Esophagus squamous epithelium (tissue), 5 donors: ENCODE results near the gene WNT16. TPM values are rescaled to one million over a fixed set of nuclear protein-coding genes. Genes with fewer than 3 reads are reported as not detected.

Experiments used
- DNase-seq: peaks from one replicate; lab custom pipeline; 2025; lab: John Stamatoyannopoulos, UW
- H3K27ac ChIP-seq, 4 donors: fragments of 200-600 bp; sonication (generic); one replicate each; pipeline ENCODE4 v1.5.1; 2016 to 2019; ENCODE audit warnings: mild to moderate bottlenecking in 1 of 4
- H3K27me3 ChIP-seq, 4 donors: fragments of 200-600 bp; sonication (generic); 1 replicate in 3 of 4; 2 replicates in 1 of 4; pipeline versions ENCODE4 v1.5.1 to v1.6.0; 2017 to 2021; ENCODE audit warnings: antibody characterized with exemption in 1 of 4
- H3K36me3 ChIP-seq, 3 donors: fragments of 200-600 bp; sonication (generic); one replicate each; pipeline ENCODE4 v1.5.1; 2016 to 2019
- H3K4me1 ChIP-seq, 3 donors: fragments of 200-600 bp; sonication (generic); one replicate each; pipeline ENCODE4 v1.5.1; 2017 to 2019
- H3K4me3 ChIP-seq, 4 donors: fragments of 200-600 bp; sonication (generic); 1 replicate in 3 of 4; 2 replicates in 1 of 4; pipeline ENCODE4 v1.5.1; 2016 to 2019; ENCODE audit warnings: mild to moderate bottlenecking in 2 of 4, moderate library complexity in 1 of 4
- H3K9me3 ChIP-seq, 3 donors: fragments of 200-600 bp; sonication (generic); one replicate each; pipeline ENCODE4 v1.5.1; 2016 to 2019
- POLR2A ChIP-seq, 4 donors: fragments of 450-650 bp; IDR thresholded peaks; one replicate each; pipeline ENCODE4 v1.6.1; 2017; ENCODE audit warnings: antibody characterized with exemption in 4 of 4, mild to moderate bottlenecking in 4 of 4, moderate library complexity in 3 of 4
- WGBS, 2 donors: methylation state at CpG; one replicate each; pipeline ENCODE4 v1.1.5; 2018; 5-methylcytosine and 5-hydroxymethylcytosine counted together
- intact Hi-C: fragments of 100-400 bp; cut with DNase I; formaldehyde crosslinking; loops from one replicate; pipeline ENCODE4 v1.15.0; 2022
- total RNA-seq, 4 donors: library from RNA; depleted of rRNA; stranded (reverse); fragments of >200 nt; gene quantifications; one replicate each; pipeline ENCODE4 v1.1.0, GENCODE V29; 2016
- TF ChIP-seq, protein P1 (sequence below), 6 experiments: fragments of 450-650 bp in 4 of 6; fragments of 200-600 bp in 2 of 6; sonication (generic) in 2 of 6; IDR thresholded peaks; one replicate each; pipeline ENCODE4 v1.5.1; 2016 to 2019; ENCODE audit warnings: antibody characterized with exemption in 6 of 6, mild to moderate bottlenecking in 4 of 6, moderate library complexity in 4 of 6
- donor health status: DM: yes; HTN: yes; CAD: no.

WNT16 gene
- total RNA-seq, 4 donors from 2014 or later = 0.18 to 0.29 (median 0.19) TPM; not detected in 1

DNA sequence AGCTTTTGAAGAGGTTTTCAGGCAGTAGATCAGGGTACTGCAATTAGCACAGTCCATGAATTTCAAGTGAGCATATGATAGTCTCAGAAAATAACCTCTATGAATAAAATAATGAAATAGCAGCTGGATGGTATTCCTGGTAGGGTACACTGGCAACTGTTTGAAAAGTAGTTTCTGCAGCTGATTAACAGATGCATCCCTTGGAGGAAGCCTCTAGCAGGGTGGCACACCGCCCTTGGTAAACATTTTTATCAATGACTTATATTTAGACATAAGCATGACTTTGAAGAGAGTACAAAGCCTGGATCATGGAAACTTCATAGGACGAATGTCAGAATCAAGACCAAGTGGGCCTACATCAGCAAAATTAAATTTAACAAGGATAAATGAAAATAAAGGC is 26.8 kb downstream of the WNT16 start:
- TF ChIP-seq, protein P1, sequence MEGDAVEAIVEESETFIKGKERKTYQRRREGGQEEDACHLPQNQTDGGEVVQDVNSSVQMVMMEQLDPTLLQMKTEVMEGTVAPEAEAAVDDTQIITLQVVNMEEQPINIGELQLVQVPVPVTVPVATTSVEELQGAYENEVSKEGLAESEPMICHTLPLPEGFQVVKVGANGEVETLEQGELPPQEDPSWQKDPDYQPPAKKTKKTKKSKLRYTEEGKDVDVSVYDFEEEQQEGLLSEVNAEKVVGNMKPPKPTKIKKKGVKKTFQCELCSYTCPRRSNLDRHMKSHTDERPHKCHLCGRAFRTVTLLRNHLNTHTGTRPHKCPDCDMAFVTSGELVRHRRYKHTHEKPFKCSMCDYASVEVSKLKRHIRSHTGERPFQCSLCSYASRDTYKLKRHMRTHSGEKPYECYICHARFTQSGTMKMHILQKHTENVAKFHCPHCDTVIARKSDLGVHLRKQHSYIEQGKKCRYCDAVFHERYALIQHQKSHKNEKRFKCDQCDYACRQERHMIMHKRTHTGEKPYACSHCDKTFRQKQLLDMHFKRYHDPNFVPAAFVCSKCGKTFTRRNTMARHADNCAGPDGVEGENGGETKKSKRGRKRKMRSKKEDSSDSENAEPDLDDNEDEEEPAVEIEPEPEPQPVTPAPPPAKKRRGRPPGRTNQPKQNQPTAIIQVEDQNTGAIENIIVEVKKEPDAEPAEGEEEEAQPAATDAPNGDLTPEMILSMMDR (IDR thresholded peaks at IDR 0.05) = no peak
- no peak for TF ChIP-seq POLR2A (IDR thresholded peaks at IDR 0.05)
- DNase-seq = no peak
- peaks cover 0 to 95% (median 3%) of the 10 kb centered on the region in 3 donors for H3K36me3 ChIP-seq

DNA sequence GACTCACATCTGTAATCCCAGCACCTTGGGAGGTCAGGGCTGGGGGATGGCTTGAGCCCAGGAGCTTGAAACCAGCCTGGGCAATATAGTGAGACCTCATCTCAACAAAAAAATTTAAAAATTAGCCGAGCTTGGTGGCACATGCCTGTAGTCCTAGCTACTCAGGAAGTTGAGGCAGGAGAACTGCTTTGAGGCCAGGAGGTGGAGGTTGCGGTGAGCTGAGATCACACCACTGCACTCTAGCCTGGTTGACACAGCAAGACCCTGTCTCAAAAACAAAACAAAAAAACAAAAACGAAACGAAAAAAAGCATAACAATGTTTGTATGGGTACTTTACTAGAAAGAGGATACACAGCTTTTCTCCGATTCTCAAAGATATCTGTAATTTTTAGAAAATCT is 31.8 kb downstream of the WNT16 start:
- DNase-seq = no peak
- intact Hi-C loops = no loop called here
- Histone ChIP-seq H3K4me1 (no peaks in the 10 kb centered on the region), H3K27me3 (no peaks in the 10 kb centered on the region), H3K36me3 (peaks cover 0 to 94% (median 3%) of the 10 kb centered on the region in 3 donors), H3K27ac (no peak overlapping the region), H3K4me3 (no peak overlapping the region), H3K9me3 (no peaks in the 10 kb centered on the region)
- no peak for TF ChIP-seq POLR2A (IDR thresholded peaks at IDR 0.05)
- TF ChIP-seq, protein P1 (IDR thresholded peaks at IDR 0.05) = no peak
- WGBS, 2 donors = 75 to 90% methylated on average over 5 of the region's 5 CpGs

More for the DNA sequence above, 26.8 kb downstream of the WNT16 start:
- no peaks in the 10 kb centered on the region for H3K27me3 ChIP-seq
- H3K9me3 ChIP-seq = no peaks in the 10 kb centered on the region
- H3K27ac ChIP-seq = no peak overlapping the region
- H3K4me3 ChIP-seq = no peak overlapping the region
- intact Hi-C loops = no loop called here
- 74 to 82% methylated on average over 2 of the region's 2 CpGs for WGBS, 2 donors
- no peaks in the 10 kb centered on the region for H3K4me1 ChIP-seq

DNA sequence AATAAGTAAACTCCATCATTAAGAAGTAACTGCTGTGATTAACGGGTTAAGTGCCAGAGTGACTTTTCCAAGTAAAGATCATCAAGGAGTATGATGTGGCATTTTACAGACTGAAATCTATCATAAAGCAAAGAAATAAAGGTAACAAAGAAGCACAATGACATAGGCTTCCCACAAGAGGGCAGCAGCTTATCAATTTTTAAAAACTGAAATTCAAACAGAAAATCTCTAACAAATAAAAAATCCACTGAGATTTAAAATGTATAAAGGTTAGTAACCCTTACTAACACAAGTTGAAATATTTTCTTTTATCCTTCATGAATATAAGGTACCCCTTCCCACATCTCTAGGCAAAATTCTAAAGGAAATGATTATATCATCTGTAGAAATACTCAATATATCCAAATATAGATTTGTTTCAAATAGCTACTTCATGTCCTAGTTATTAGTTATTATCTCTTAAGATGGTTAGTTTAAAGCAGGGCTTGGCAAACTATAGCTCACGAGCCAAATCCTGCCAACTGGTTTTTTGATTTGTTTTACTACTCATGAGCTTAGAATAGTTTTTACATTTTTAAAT is 38.1 kb downstream of the WNT16 start:
- peaks cover 0 to 77% (median 0%) of the 10 kb centered on the region in 3 donors for H3K36me3 ChIP-seq
- no peaks in the 10 kb centered on the region for H3K9me3 ChIP-seq
- intact Hi-C loops = loop anchor here (5.0 kb wide), 1 partner anchor 180 kb away; no protein-coding TSS in a partner anchor
- no peak for TF ChIP-seq POLR2A (IDR thresholded peaks at IDR 0.05)
- TF ChIP-seq, protein P1 (IDR thresholded peaks at IDR 0.05) = peak; percentile 67 to 89 (median 80)
- peaks cover 0 to 9% (median 4%) of the 10 kb centered on the region in 3 donors for H3K4me1 ChIP-seq
- WGBS, 2 donors = 30 to 32% methylated on average over 2 of the region's 2 CpGs
- no peaks in the 10 kb centered on the region for H3K27me3 ChIP-seq
- H3K4me3 ChIP-seq = no peak overlapping the region
- DNase-seq = no peak
- H3K27ac ChIP-seq = no peak overlapping the region

DNA sequence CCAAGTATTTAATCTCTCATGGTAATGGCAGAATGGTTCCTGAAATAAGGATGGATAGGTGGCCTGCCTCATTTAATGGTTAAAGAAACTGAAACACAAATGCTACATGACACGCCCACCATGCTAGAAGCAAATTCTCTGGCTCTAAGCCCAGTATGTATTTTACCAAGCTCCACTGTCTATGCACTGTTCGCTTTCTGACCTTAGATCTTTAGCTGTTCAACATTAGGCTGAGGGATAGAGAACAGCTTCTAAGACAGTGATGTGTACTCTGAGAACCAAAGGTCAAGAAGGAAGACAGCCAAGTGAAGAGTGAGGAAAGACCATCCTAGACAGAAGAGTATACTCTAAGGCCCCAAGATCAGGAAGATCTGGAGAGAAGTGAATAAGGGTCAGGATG is 40.7 kb downstream of the WNT16 start:
- intact Hi-C loops = loop anchor here (5.0 kb wide), 1 partner anchor 178 kb away; no protein-coding TSS in a partner anchor
- peaks cover 0 to 53% (median 0%) of the 10 kb centered on the region in 3 donors for H3K36me3 ChIP-seq
- H3K9me3 ChIP-seq = no peaks in the 10 kb centered on the region
- no peak overlapping the region for H3K4me3 ChIP-seq
- TF ChIP-seq, protein P1 (IDR thresholded peaks at IDR 0.05) = no peak
- no peak for TF ChIP-seq POLR2A (IDR thresholded peaks at IDR 0.05)
- no peaks in the 10 kb centered on the region for H3K27me3 ChIP-seq
- 18 to 42% methylated on average over 2 of the region's 2 CpGs for WGBS, 2 donors
- H3K27ac ChIP-seq = no peak overlapping the region
- H3K4me1 ChIP-seq = peaks cover 0 to 23% (median 7%) of the 10 kb centered on the region in 3 donors
- DNase-seq = no peak

DNA sequence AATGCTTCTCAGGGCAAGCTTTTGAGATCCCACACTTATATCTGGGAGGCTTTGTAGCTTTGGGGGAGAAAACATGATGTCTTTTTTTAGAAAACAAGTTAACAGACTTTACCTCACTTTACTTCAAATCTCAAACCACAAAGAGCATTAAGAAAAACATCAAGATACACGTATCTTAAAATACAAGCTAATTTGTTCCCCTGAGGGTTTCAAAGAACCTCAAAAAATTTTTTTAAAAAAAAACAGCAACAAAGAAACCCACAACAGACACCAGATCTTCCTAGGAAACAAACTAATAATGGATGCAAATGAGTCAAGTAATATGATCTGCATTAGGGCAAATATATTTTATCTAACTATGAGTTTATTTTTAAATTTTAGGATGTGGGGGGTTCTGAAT is 42.6 kb downstream of the WNT16 start:
- no peak for TF ChIP-seq POLR2A (IDR thresholded peaks at IDR 0.05)
- TF ChIP-seq, protein P1 (IDR thresholded peaks at IDR 0.05) = no peak
- Histone ChIP-seq H3K4me3 (no peak overlapping the region), H3K4me1 (peaks cover 0 to 23% (median 7%) of the 10 kb centered on the region in 3 donors), H3K27me3 (no peaks in the 10 kb centered on the region), H3K36me3 (peaks cover 0 to 61% (median 0%) of the 10 kb centered on the region in 3 donors), H3K27ac (no peak overlapping the region), H3K9me3 (no peaks in the 10 kb centered on the region)
- WGBS, 2 donors = 61 to 69% methylated on average over 1 of the region's 1 CpG
- no peak for DNase-seq
- intact Hi-C loops = no loop called here
